Liver (tissue), 9 donors: ENCODE results near the gene TP53TG5. TPM values are rescaled to one million over a fixed set of nuclear protein-coding genes. Genes with fewer than 3 reads are reported as not detected.

ENCODE experiments used
- DNase-seq: peaks from one replicate; pipeline ENCODE4 v3.0.0-alpha.2; 2017; ENCODE audit warnings: low spot score
- H3K27ac ChIP-seq, 2 donors: one replicate each; pipeline ENCODE4 v1.7.0; 2013; ENCODE audit warnings: inconsistent platforms in 2 of 2, low read length in 2 of 2, control low read depth in 1 of 2, low read depth in 1 of 2, mild to moderate bottlenecking in 1 of 2
- H3K27me3 ChIP-seq, 4 donors: one replicate each; pipeline versions ENCODE4 v1.6.1 to v1.7.0; 2013; ENCODE audit warnings: low read length in 3 of 4, inconsistent platforms in 1 of 4, mild to moderate bottlenecking in 1 of 4, moderate library complexity in 1 of 4; ENCODE audit not compliant: control insufficient read depth in 4 of 4, insufficient read depth in 4 of 4
- H3K36me3 ChIP-seq, 4 donors: one replicate each; pipeline versions ENCODE4 v1.6.1 to v1.7.0; 2013; ENCODE audit warnings: low read length in 3 of 4, mild to moderate bottlenecking in 3 of 4, low read depth in 1 of 4, moderate library complexity in 1 of 4; ENCODE audit not compliant: control insufficient read depth in 4 of 4, insufficient read depth in 3 of 4
- H3K4me1 ChIP-seq, 4 donors: one replicate each; pipeline versions ENCODE4 v1.6.1 to v1.7.0; 2013; ENCODE audit warnings: low read length in 3 of 4, mild to moderate bottlenecking in 3 of 4, moderate library complexity in 1 of 4; ENCODE audit not compliant: control insufficient read depth in 4 of 4, insufficient read depth in 4 of 4
- H3K4me3 ChIP-seq, 3 donors: one replicate each; pipeline versions ENCODE4 v1.6.1 to v1.7.0; 2013; ENCODE audit warnings: low read length in 3 of 3, control low read depth in 1 of 3, low read depth in 1 of 3, mild to moderate bottlenecking in 1 of 3
- H3K9ac ChIP-seq, 2 donors: one replicate each; pipeline ENCODE4 v1.7.0; 2013; ENCODE audit warnings: low read length in 2 of 2, mild to moderate bottlenecking in 2 of 2, moderate library complexity in 2 of 2, control low read depth in 1 of 2, low read depth in 1 of 2
- H3K9me3 ChIP-seq, 4 donors: one replicate each; pipeline versions ENCODE4 v1.6.1 to v1.7.0; 2013; ENCODE audit warnings: low read length in 3 of 4; ENCODE audit not compliant: control insufficient read depth in 4 of 4
- CTCF ChIP-seq: fragments of 150-350 bp; IDR thresholded peaks from 2 replicates; pipeline ENCODE4 v1.5.1; 2017; ENCODE audit warnings: improper control_type of control experiment, low read depth, low read length; ENCODE audit not compliant: missing input control
- EGR1 ChIP-seq, 2 donors: IDR thresholded peaks; 2 replicates each; pipeline ENCODE4 v1.6.1; 2016 to 2018; ENCODE audit warnings: antibody characterized with exemption in 2 of 2, low read depth in 2 of 2
- FOXA1 ChIP-seq: IDR thresholded peaks from 2 replicates; pipeline ENCODE4 v1.6.1; 2016; ENCODE audit warnings: antibody characterized with exemption
- FOXA2 ChIP-seq: IDR thresholded peaks from 2 replicates; pipeline ENCODE4 v1.6.1; 2016; ENCODE audit warnings: antibody characterized with exemption
- GABPA ChIP-seq, 2 donors: IDR thresholded peaks in 1 of 2; conservative IDR thresholded peaks in 1 of 2; 2 replicates each; pipeline ENCODE4 v1.6.1; 2016; ENCODE audit warnings: antibody characterized with exemption in 2 of 2, mild to moderate bottlenecking in 1 of 2, moderate library complexity in 1 of 2
- HNF4A ChIP-seq, 2 donors: conservative IDR thresholded peaks; 2 replicates each; pipeline ENCODE4 v1.6.1; 2016; ENCODE audit warnings: antibody characterized with exemption in 2 of 2, mild to moderate bottlenecking in 2 of 2
- HNF4G ChIP-seq: IDR thresholded peaks from 2 replicates; pipeline ENCODE4 v1.6.1; 2016; ENCODE audit warnings: antibody characterized with exemption
- JUND ChIP-seq, 2 donors: IDR thresholded peaks; 2 replicates each; pipeline ENCODE4 v1.6.1; 2016; ENCODE audit warnings: antibody characterized with exemption in 2 of 2
- NR2F2 ChIP-seq: IDR thresholded peaks from 2 replicates; pipeline ENCODE4 v1.6.1; 2016; ENCODE audit warnings: antibody characterized with exemption
- RAD21 ChIP-seq, 2 donors: IDR thresholded peaks; 2 replicates each; pipeline ENCODE4 v1.6.1; 2016; ENCODE audit warnings: antibody characterized with exemption in 2 of 2, mild to moderate bottlenecking in 2 of 2
- RXRA ChIP-seq, 2 donors: IDR thresholded peaks; 2 replicates each; pipeline ENCODE4 v1.6.1; 2017 to 2018; ENCODE audit warnings: antibody characterized with exemption in 2 of 2, mild to moderate bottlenecking in 1 of 2
- SP1 ChIP-seq: IDR thresholded peaks from 2 replicates; pipeline ENCODE4 v1.6.1; 2018; ENCODE audit warnings: antibody characterized with exemption, mild to moderate bottlenecking
- TAF1 ChIP-seq: conservative IDR thresholded peaks from 2 replicates; pipeline ENCODE4 v1.6.1; 2016; ENCODE audit warnings: antibody characterized with exemption, mild to moderate bottlenecking
- YY1 ChIP-seq: IDR thresholded peaks from 2 replicates; pipeline ENCODE4 v1.6.1; 2016; ENCODE audit warnings: antibody characterized with exemption, mild to moderate bottlenecking
- ZBTB33 ChIP-seq: IDR thresholded peaks from 2 replicates; pipeline ENCODE4 v1.6.1; 2016; ENCODE audit warnings: antibody characterized with exemption
- WGBS: extraction: QIAGEN DNeasy Blood & Tissue Kit; methylation state at CpG from one replicate; pipeline ENCODE4 v1.1.7; 2013; 5-methylcytosine and 5-hydroxymethylcytosine counted together
- polyA plus RNA-seq, 2 donors: library from polyadenylated mRNA; stranded (reverse) in 1 of 2; unstranded in 1 of 2; fragments of 200-250 nt in 1 of 2; fragments of >200 nt in 1 of 2; fragmentation: Nextera tagmentation in 1 of 2; extraction: Ambion mirVana in 1 of 2; gene quantifications; one replicate each; pipeline versions ENCODE4 v1.2.1 to v1.2.3, GENCODE V29; 2013 to 2015
- total RNA-seq, 2 donors: library from RNA; depleted of rRNA; stranded (reverse); fragments of >200 nt; gene quantifications; one replicate each; pipeline ENCODE4 v1.2.3, GENCODE V29; 2014
- TF ChIP-seq, protein P1 (sequence below): IDR thresholded peaks from 2 replicates; pipeline ENCODE4 v1.6.1; 2016; ENCODE audit warnings: antibody characterized with exemption, mild to moderate bottlenecking
- TF ChIP-seq, protein P2 (sequence below): IDR thresholded peaks from 2 replicates; pipeline ENCODE4 v1.6.1; 2016; ENCODE audit warnings: antibody characterized with exemption
- donor health status: healthy.
- donor health status: healthy.
- donor health status: healthy.
- donor health status: healthy.
- donor health status: healthy.

Gene TP53TG5
- total and polyA plus RNA-seq, 4 donors = not detected

GRCh38 chr20:45337367-45338120, 40.6 kb downstream of the TP53TG5 start:
- Histone ChIP-seq H3K4me1 (peaks cover 23 to 66% (median 54%) of the 10 kb centered on the region in 4 donors), H3K36me3 (peaks cover 2 to 36% (median 17%) of the 10 kb centered on the region in 4 donors), H3K9me3 (no peaks in the 10 kb centered on the region), H3K9ac (peak overlapping the region; percentile 31 to 69), H3K27me3 (no peaks in the 10 kb centered on the region), H3K4me3 (peak overlapping the region in 1 of 3 donors; percentile 3), H3K27ac (peak overlapping the region; percentile 81 to 97)
- peak in 1 of 2 donors; percentile 4 for TF ChIP-seq JUND (IDR thresholded peaks at IDR 0.05)
- peak in 1 of 2 donors; percentile 11 for TF ChIP-seq RAD21 (IDR thresholded peaks at IDR 0.05)
- TF ChIP-seq, protein P1, sequence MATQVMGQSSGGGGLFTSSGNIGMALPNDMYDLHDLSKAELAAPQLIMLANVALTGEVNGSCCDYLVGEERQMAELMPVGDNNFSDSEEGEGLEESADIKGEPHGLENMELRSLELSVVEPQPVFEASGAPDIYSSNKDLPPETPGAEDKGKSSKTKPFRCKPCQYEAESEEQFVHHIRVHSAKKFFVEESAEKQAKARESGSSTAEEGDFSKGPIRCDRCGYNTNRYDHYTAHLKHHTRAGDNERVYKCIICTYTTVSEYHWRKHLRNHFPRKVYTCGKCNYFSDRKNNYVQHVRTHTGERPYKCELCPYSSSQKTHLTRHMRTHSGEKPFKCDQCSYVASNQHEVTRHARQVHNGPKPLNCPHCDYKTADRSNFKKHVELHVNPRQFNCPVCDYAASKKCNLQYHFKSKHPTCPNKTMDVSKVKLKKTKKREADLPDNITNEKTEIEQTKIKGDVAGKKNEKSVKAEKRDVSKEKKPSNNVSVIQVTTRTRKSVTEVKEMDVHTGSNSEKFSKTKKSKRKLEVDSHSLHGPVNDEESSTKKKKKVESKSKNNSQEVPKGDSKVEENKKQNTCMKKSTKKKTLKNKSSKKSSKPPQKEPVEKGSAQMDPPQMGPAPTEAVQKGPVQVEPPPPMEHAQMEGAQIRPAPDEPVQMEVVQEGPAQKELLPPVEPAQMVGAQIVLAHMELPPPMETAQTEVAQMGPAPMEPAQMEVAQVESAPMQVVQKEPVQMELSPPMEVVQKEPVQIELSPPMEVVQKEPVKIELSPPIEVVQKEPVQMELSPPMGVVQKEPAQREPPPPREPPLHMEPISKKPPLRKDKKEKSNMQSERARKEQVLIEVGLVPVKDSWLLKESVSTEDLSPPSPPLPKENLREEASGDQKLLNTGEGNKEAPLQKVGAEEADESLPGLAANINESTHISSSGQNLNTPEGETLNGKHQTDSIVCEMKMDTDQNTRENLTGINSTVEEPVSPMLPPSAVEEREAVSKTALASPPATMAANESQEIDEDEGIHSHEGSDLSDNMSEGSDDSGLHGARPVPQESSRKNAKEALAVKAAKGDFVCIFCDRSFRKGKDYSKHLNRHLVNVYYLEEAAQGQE = no peak
- TF ChIP-seq SP1 = peak; percentile 10
- TF ChIP-seq YY1 = peak; percentile 14
- no peak for TF ChIP-seq FOXA1
- TF ChIP-seq, protein P2, sequence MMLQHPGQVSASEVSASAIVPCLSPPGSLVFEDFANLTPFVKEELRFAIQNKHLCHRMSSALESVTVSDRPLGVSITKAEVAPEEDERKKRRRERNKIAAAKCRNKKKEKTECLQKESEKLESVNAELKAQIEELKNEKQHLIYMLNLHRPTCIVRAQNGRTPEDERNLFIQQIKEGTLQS = peak; percentile 2
- TF ChIP-seq RXRA (IDR thresholded peaks at IDR 0.05) = peak; percentile 52 to 53
- peak in 1 of 2 donors; percentile 53 for TF ChIP-seq EGR1 (IDR thresholded peaks at IDR 0.05; ENCODE audit: low read depth in 2 of 2)
- TF ChIP-seq TAF1 = no peak
- no peak for TF ChIP-seq CTCF
- TF ChIP-seq NR2F2 = peak; percentile 27
- 25% methylated on average over 15 of the region's 15 CpGs for WGBS
- DNase-seq = no peak

DNA sequence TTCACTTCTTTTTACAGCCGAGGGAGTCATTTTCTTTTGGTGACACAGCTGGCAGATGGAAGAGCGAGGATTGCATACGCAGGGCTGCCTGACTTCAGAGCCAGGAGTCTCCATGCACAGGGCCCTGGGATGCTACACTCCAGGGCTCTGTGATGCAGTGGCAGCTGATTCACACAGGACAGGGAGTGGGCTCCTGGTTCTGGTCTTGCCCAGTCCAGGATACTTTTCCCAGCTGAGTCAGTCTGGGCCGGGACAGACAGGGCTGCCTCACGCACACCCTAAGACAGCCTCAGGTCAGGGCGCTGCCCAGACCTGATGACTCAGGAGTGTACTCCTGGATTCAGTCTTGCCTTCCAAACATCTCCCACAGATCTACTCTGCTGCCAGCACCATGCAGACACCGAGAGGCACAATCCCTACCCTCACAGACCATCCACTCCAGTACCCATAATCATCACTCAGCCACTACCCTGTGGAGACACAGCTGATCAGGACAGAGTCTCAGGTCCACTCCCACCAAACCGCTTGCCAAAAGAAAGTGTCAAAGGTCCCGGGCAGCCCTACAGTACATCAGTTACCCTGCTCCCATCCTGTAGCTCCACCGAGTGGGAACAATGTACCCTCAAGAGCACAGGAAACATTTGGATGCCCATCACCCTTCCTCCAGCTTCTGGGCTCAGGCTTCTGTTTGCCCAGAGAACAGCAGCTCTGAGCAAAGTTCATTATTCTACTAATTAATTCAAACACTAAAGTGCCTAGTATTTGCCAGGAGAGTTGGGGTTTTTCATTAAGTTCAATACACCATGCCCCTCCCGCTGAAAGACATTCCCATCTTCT, 41.4 kb downstream of the TP53TG5 start:
- Histone ChIP-seq H3K9me3 (no peaks in the 10 kb centered on the region), H3K27ac (peak overlapping the region; percentile 81 to 97), H3K27me3 (no peaks in the 10 kb centered on the region), H3K36me3 (peaks cover 2 to 39% (median 22%) of the 10 kb centered on the region in 4 donors), H3K4me3 (no peak overlapping the region), H3K9ac (peak overlapping the region in 1 of 2 donors; percentile 21), H3K4me1 (peaks cover 18 to 59% (median 51%) of the 10 kb centered on the region in 4 donors)
- 41% methylated on average over 11 of the region's 11 CpGs for WGBS
- DNase-seq = no peak
- TF ChIP-seq NR2F2 (no peak), ZBTB33 (no peak), YY1 (peak; percentile 13), JUND (IDR thresholded peaks at IDR 0.05) (peak in 1 of 2 donors; percentile 69), GABPA (IDR thresholded peaks at IDR 0.05 in 1 of 2, conservative IDR thresholded peaks at IDR 0.05 in 1 of 2) (no peak), FOXA1 (no peak), FOXA2 (no peak), EGR1 (IDR thresholded peaks at IDR 0.05; ENCODE audit: low read depth in 2 of 2) (peak in 1 of 2 donors; percentile 52), HNF4G (peak; percentile 14), RXRA (IDR thresholded peaks at IDR 0.05) (peak; percentile 57 to 82), HNF4A (conservative IDR thresholded peaks at IDR 0.05) (peak; percentile 77 to 84), SP1 (peak; percentile 78)
- TF ChIP-seq, protein P2 = peak; percentile 7
- TF ChIP-seq, protein P1 = peak; percentile 55
